ENCODE results near the gene EFEMP2. TPM values are rescaled to one million over a fixed set of nuclear protein-coding genes. Genes with fewer than 3 reads are reported as not detected.

Gene EFEMP2
- total RNA-seq, 2 experiments from 2014 or later: 17.1 to 18.0 TPM

- POLR2A ChIA-PET: interaction anchor here (10.6 to 29.8 kb wide), 2 partner anchors 13 to 19 kb away, joined by 182 to 560 read pairs; partner anchors contain the start of genes CCDC85B, CFL1, CTSW and FIBP
- Mint-ChIP-seq H3K36me3 (ENCODE audit: low read depth) (peaks cover 9% of the 10 kb centered on the region), H3K4me1 (ENCODE audit: low read depth) (peaks cover 30% of the 10 kb centered on the region), H3K27me3 (no peaks in the 10 kb centered on the region), H3K27ac (no peak overlapping the region), H3K4me3 (no peak overlapping the region), H3K9me3 (no peaks in the 10 kb centered on the region)
- CTCF ChIA-PET: interaction anchor here (0.9 to 7.1 kb wide), 5 partner anchors 8 to 159 kb away, joined by 3 to 153 read pairs (median 7); partner anchors contain the start of genes CCDC85B, CFL1, FIBP and KAT5
- intact Hi-C loops (cut with micrococcal nuclease): no loop called here
- TF ChIP-seq, protein P1, sequence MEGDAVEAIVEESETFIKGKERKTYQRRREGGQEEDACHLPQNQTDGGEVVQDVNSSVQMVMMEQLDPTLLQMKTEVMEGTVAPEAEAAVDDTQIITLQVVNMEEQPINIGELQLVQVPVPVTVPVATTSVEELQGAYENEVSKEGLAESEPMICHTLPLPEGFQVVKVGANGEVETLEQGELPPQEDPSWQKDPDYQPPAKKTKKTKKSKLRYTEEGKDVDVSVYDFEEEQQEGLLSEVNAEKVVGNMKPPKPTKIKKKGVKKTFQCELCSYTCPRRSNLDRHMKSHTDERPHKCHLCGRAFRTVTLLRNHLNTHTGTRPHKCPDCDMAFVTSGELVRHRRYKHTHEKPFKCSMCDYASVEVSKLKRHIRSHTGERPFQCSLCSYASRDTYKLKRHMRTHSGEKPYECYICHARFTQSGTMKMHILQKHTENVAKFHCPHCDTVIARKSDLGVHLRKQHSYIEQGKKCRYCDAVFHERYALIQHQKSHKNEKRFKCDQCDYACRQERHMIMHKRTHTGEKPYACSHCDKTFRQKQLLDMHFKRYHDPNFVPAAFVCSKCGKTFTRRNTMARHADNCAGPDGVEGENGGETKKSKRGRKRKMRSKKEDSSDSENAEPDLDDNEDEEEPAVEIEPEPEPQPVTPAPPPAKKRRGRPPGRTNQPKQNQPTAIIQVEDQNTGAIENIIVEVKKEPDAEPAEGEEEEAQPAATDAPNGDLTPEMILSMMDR (IDR thresholded peaks at IDR 0.05): no peak
- no peak for DNase-seq
- ATAC-seq: no peak
These were observed 2.3 kb downstream of the EFEMP2 start for GRCh38 chr11:65870307-65870658.

GRCh38 chr11:65869643-65870306, 2.8 kb downstream of the EFEMP2 start:
- Mint-ChIP-seq H3K36me3 (ENCODE audit: low read depth) (peaks cover 12% of the 10 kb centered on the region), H3K4me3 (no peak overlapping the region), H3K27me3 (no peaks in the 10 kb centered on the region), H3K9me3 (no peaks in the 10 kb centered on the region), H3K27ac (no peak overlapping the region), H3K4me1 (ENCODE audit: low read depth) (peaks cover 30% of the 10 kb centered on the region)
- intact Hi-C loops (cut with micrococcal nuclease): no loop called here
- ATAC-seq: no peak
- DNase-seq: no peak
- ChIA-PET CTCF (interaction anchor here (0.9 to 7.1 kb wide), 5 partner anchors 10 to 158 kb away, joined by 3 to 153 read pairs (median 7); partner anchors contain the start of genes CCDC85B, CFL1, FIBP and KAT5), POLR2A (interaction anchor here (10.6 to 29.8 kb wide), 2 partner anchors 12 to 20 kb away, joined by 182 to 560 read pairs; partner anchors contain the start of genes CCDC85B, CFL1, CTSW and FIBP)
- TF ChIP-seq, protein P1 (IDR thresholded peaks at IDR 0.05): no peak

DNA sequence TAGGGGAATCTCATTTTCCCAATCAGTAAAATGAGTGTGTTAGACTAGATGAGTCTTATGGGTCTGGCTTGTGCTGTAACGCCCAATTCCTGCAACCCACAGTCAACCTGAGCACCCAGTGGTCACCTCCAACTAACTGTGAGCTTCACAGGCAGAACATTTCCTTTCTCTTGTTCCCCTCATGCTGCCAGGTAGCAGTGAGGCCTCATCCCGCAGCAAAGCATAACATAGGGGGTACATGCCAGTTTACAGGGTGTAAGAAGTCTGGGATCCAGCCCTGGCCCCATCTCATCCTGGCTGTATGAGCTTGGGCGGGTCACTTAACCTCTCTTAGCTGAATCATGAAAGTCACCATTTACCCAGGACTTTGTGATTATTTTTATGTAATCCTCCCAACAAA, 3.7 kb downstream of the EFEMP2 start:
- TF ChIP-seq, protein P1 (IDR thresholded peaks at IDR 0.05): no peak
- H3K27ac Mint-ChIP-seq: no peak overlapping the region
- no peak for ATAC-seq
- no peaks in the 10 kb centered on the region for H3K9me3 Mint-ChIP-seq
- POLR2A ChIA-PET: interaction anchor here (10.6 to 29.8 kb wide), 2 partner anchors 12 to 21 kb away, joined by 182 to 560 read pairs; partner anchors contain the start of genes CCDC85B, CFL1, CTSW and FIBP
- no peak overlapping the region for H3K4me3 Mint-ChIP-seq
- H3K27me3 Mint-ChIP-seq: no peaks in the 10 kb centered on the region
- CTCF ChIA-PET: interaction anchor here (1.4 to 7.1 kb wide), 4 partner anchors 9 to 157 kb away, joined by 4 to 153 read pairs (median 34); partner anchors contain the start of genes CCDC85B, CFL1, FIBP and KAT5
- DNase-seq: no peak
- peaks cover 29% of the 10 kb centered on the region for H3K4me1 Mint-ChIP-seq (ENCODE audit: low read depth)
- intact Hi-C loops (cut with micrococcal nuclease): no loop called here
- peaks cover 14% of the 10 kb centered on the region for H3K36me3 Mint-ChIP-seq (ENCODE audit: low read depth)

DNA sequence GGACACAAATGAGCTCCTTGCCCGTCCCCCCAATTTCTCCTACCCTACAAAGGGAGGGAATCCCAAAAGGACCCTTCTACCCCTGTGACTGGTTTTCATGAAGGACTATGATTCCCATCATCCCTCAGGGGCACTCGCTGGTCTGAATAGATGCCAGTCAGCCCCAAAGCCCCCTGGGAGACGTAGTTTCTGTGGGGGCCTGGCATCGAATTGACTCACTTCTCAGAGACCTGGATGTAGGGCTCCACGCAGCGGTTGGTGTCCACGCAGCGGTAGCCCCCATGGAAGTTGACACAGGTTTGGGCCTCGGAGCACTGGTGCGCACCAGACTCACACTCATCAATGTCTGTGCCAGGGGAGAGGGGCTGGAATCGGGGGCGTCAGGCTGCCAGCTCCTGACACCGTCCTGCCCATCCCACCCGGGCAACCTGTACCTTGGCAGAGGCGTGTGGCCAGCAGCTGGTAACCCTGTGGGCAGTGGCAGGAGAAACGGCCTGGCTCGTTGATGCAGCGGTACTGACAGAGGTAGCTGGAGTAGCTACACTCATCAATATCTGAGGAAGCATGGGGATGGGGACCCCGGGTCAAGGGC, 4.4 kb downstream of the EFEMP2 start:
- DNase-seq (peak; percentile 51), ATAC-seq (peak; percentile 59)
- Mint-ChIP-seq H3K36me3 (ENCODE audit: low read depth) (peaks cover 20% of the 10 kb centered on the region), H3K4me1 (ENCODE audit: low read depth) (peaks cover 25% of the 10 kb centered on the region), H3K27ac (no peak overlapping the region), H3K27me3 (no peaks in the 10 kb centered on the region), H3K4me3 (no peak overlapping the region), H3K9me3 (no peaks in the 10 kb centered on the region)
- TF ChIP-seq, protein P1 (IDR thresholded peaks at IDR 0.05): no peak
- intact Hi-C loops (cut with micrococcal nuclease): no loop called here
- ChIA-PET POLR2A (interaction anchor here (10.6 to 29.8 kb wide), 2 partner anchors 11 to 21 kb away, joined by 182 to 560 read pairs; partner anchors contain the start of genes CCDC85B, CFL1, CTSW and FIBP), CTCF (interaction anchor here (1.4 to 7.1 kb wide), 4 partner anchors 8 to 157 kb away, joined by 4 to 153 read pairs (median 34); partner anchors contain the start of genes CCDC85B, CFL1, FIBP and KAT5)

Data from activated CD8-positive, alpha-beta T cell treated with anti-CD3 and anti-CD28 coated beads for 36 hours (primary cell).